Kidney (tissue), 14 donors: ENCODE measurements around the gene SC5D. TPM values are rescaled to one million over a fixed set of nuclear protein-coding genes. Genes with fewer than 3 reads are reported as not detected.

Source experiments
- DNase-seq, 5 donors: peaks; one replicate each; pipeline ENCODE4 v3.0.0-alpha.2; 2013 to 2020
- FAIRE-seq: peaks from 2 replicates; lab custom pipeline; 2012; peaks lifted over from hg19 to GRCh38; lab: Jason Lieb, UNC
- H3K27ac ChIP-seq, 2 donors: one replicate each; pipeline ENCODE4 v1.7.0; 2013; ENCODE audit warnings: low read depth in 2 of 2, low read length in 2 of 2, inconsistent platforms in 1 of 2
- H3K27me3 ChIP-seq: one replicate; pipeline ENCODE4 v1.7.1; 2013; ENCODE audit warnings: low read length, inconsistent platforms; ENCODE audit not compliant: control insufficient read depth, insufficient read depth
- H3K36me3 ChIP-seq, 3 donors: one replicate each; pipeline versions ENCODE4 v1.7.0 to v1.7.1; 2013; ENCODE audit warnings: low read length in 3 of 3, control low read depth in 1 of 3, inconsistent platforms in 1 of 3; ENCODE audit not compliant: insufficient read depth in 3 of 3, control insufficient read depth in 2 of 3
- H3K4me1 ChIP-seq, 3 donors: one replicate each; pipeline versions ENCODE4 v1.7.0 to v1.7.1; 2013; ENCODE audit warnings: low read length in 3 of 3, inconsistent platforms in 1 of 3, low read depth in 1 of 3; ENCODE audit not compliant: control insufficient read depth in 2 of 3, insufficient read depth in 2 of 3
- H3K4me3 ChIP-seq, 3 donors: one replicate each; pipeline versions ENCODE4 v1.7.0 to v1.8.1; 2013; ENCODE audit warnings: low read length in 3 of 3, control low read depth in 1 of 3, inconsistent platforms in 1 of 3
- H3K9ac ChIP-seq, 3 donors: one replicate each; pipeline versions ENCODE4 v1.7.0 to v1.7.1; 2013; ENCODE audit warnings: low read length in 3 of 3, control low read depth in 1 of 3, inconsistent platforms in 1 of 3
- H3K9me3 ChIP-seq, 3 donors: one replicate each; pipeline versions ENCODE4 v1.7.0 to v1.7.1; 2013; ENCODE audit warnings: low read length in 3 of 3, control low read depth in 1 of 3, inconsistent platforms in 1 of 3; ENCODE audit not compliant: control insufficient read depth in 2 of 3, insufficient read depth in 1 of 3
- intact Hi-C: fragments of 100-400 bp; cut with DNase I; formaldehyde crosslinking; loops from one replicate; pipeline ENCODE4 v1.11.1; 2022
- polyA plus RNA-seq: library from polyadenylated mRNA; stranded (reverse); fragments of 350-450 nt; fragmentation: Illumina TruSeq; extraction: RNeasy Lipid Tissue Mini Kit (QIAGEN cat#74804); gene quantifications from one replicate; pipeline ENCODE4 v1.2.3, GENCODE V29; 2014; ENCODE audit warnings: low read depth, low replicate concordance; ENCODE audit not compliant: insufficient read depth
- total RNA-seq: library from RNA; stranded (reverse); fragmentation: NEBNext Ultra II Directional; extraction: Animal tissue kit (Norgen Biotek cat#: 25700); gene quantifications from one replicate; pipeline ENCODE4 v1.2.1, GENCODE V29; 2021
- TF ChIP-seq, protein P1 (sequence below): IDR thresholded peaks from 3 replicates; pipeline ENCODE4 v1.5.1; 2012; ENCODE audit warnings: mild to moderate bottlenecking, moderate library complexity, borderline replicate concordance; ENCODE audit not compliant: insufficient read depth; ENCODE audit errors: extremely low read depth
- donor health status: control.
- donor health status: control.
- donor health status: control.
- donor health status: control.
- donor health status: control.
- donor health status: DM: yes; HTN: yes; CAD: no.
- donor health status: Normal renal cell carcinoma (clear cell type).

The SC5D gene
- total and polyA plus RNA-seq, 2 donors from 2014 or later: 26.6 to 43.3 TPM

DNA sequence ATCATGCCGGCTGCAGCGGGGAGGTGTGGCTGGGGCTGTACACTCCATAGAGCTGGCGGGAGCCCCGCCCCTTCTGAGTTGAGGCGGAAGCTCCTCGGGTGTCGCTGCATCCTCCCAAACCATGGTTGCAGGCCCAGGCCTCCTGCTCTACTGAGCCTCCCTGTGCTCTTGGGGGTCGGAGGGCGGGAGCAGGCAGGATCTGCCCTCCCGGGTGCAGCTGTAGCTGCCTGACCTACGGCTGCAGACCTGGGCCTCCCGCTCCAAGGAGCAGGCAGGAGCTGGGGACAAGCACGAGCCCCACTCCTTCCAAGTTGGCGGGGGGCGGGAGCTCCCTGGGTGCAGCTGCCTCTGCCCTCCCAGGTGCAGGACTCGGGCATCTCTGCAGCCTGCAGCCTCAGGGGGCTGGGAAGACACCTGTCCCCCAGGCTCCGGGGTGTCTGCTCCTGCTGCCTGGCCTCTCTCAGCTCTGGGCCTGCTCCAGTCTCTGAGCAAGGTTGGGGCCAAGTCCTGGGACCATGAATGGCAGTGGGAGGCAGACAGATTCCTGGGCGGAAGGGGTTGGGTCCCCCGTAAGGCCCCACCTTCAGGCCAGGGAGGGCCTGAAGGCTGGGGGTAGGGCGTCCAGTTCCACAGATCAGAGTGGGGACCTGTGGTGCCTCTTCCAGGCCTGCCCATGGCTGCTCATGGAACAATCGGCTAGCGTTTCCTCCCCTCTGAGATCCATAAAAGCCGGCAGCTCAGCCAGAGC lies 46.4 kb upstream of the SC5D start:
- H3K9ac ChIP-seq: no peak overlapping the region
- intact Hi-C loops: no loop called here
- no peak for FAIRE-seq
- H3K27ac ChIP-seq: no peak overlapping the region
- TF ChIP-seq, protein P1, sequence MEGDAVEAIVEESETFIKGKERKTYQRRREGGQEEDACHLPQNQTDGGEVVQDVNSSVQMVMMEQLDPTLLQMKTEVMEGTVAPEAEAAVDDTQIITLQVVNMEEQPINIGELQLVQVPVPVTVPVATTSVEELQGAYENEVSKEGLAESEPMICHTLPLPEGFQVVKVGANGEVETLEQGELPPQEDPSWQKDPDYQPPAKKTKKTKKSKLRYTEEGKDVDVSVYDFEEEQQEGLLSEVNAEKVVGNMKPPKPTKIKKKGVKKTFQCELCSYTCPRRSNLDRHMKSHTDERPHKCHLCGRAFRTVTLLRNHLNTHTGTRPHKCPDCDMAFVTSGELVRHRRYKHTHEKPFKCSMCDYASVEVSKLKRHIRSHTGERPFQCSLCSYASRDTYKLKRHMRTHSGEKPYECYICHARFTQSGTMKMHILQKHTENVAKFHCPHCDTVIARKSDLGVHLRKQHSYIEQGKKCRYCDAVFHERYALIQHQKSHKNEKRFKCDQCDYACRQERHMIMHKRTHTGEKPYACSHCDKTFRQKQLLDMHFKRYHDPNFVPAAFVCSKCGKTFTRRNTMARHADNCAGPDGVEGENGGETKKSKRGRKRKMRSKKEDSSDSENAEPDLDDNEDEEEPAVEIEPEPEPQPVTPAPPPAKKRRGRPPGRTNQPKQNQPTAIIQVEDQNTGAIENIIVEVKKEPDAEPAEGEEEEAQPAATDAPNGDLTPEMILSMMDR: no peak
- H3K4me3 ChIP-seq: no peak overlapping the region
- H3K9me3 ChIP-seq: no peaks in the 10 kb centered on the region
- H3K27me3 ChIP-seq: no peaks in the 10 kb centered on the region
- no peaks in the 10 kb centered on the region for H3K4me1 ChIP-seq
- DNase-seq: no peak
- H3K36me3 ChIP-seq: no peaks in the 10 kb centered on the region

DNA sequence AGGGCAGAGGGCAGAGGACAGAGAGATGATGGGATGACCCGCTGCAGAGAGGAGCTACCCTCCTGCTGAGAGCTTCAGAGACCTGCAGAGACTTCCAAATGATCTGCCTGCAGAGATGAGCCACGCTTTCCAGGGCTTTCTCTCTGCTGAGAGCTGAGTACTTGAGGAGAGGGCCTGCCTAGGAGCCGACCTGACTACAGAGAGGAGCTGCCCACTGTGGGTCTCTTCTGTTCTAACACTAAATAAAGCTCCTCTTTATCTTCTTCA lies 45.9 kb upstream of the SC5D start:
- TF ChIP-seq, protein P1: no peak
- no peaks in the 10 kb centered on the region for H3K27me3 ChIP-seq
- no peak overlapping the region for H3K9ac ChIP-seq
- DNase-seq (no peak), FAIRE-seq (no peak)
- H3K9me3 ChIP-seq: no peaks in the 10 kb centered on the region
- no peaks in the 10 kb centered on the region for H3K4me1 ChIP-seq
- H3K4me3 ChIP-seq: no peak overlapping the region
- no peak overlapping the region for H3K27ac ChIP-seq
- intact Hi-C loops: no loop called here
- no peaks in the 10 kb centered on the region for H3K36me3 ChIP-seq

DNA sequence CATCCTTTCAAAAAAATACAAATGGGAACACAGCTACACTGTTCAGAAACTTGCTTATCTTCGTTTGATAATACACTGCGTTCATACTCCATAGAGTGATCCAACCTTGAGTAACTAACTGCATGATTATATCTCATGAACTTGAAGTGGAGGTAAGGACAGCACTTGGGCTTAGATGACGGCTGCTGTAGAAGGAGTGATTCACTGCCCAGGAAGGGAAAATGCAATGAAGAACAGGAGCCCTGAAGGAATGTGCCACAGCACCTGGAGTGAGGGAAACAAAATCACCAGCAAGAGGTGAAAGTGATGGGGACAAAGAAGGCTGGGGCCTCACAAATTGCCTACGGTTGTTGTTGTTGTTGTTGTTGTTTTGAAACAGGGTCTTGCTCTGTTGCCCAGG lies 44.1 kb upstream of the SC5D start:
- FAIRE-seq: no peak
- DNase-seq: no peak
- no peak overlapping the region for H3K9ac ChIP-seq
- H3K9me3 ChIP-seq: no peaks in the 10 kb centered on the region
- no peak overlapping the region for H3K4me3 ChIP-seq
- H3K36me3 ChIP-seq: no peaks in the 10 kb centered on the region
- H3K27ac ChIP-seq: no peak overlapping the region
- TF ChIP-seq, protein P1: no peak
- H3K27me3 ChIP-seq: no peaks in the 10 kb centered on the region
- H3K4me1 ChIP-seq: no peaks in the 10 kb centered on the region
- intact Hi-C loops: no loop called here
